Measurements from ENCODE around the gene PRDX2.
"Not testable (repeated sequence)": the region's sequence is repeated elsewhere in the genome, so short reads cannot be mapped to it uniquely, and the experiment has no call there.

Gene PRDX2

DNA sequence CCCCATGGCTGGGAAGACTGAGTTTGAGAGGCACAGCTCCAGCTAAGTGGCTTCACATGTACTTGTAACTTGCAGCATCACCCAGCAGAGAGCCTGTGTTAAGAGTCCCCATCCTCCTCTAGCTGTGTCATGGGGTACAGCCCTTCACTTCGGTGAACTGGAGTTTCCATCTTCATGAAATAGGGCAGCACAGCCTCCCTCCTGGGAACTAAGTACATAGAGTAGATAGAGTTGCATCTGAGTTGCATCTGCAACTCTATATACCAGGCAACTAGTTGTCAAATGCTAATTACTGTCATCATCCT lies 1.2 kb downstream of the PRDX2 start:
- Mint-ChIP-seq H3K27ac (peak overlapping the region; percentile 19), H3K4me1 (peaks cover 36% of the 10 kb centered on the region), H3K4me3 (peak overlapping the region; percentile 89), H3K9me3 (no peaks in the 10 kb centered on the region), H3K27me3 (no peaks in the 10 kb centered on the region), H3K36me3 (no peaks in the 10 kb centered on the region)

GRCh38 chr19:12799742-12800465 lies 1.7 kb downstream of the PRDX2 start:
- peak overlapping the region; percentile 35 for H3K27ac Mint-ChIP-seq
- no peaks in the 10 kb centered on the region for H3K27me3 Mint-ChIP-seq
- H3K4me1 Mint-ChIP-seq: peaks cover 37% of the 10 kb centered on the region
- H3K4me3 Mint-ChIP-seq: peak overlapping the region; percentile 89
- H3K9me3 Mint-ChIP-seq: no peaks in the 10 kb centered on the region
- no peaks in the 10 kb centered on the region for H3K36me3 Mint-ChIP-seq

DNA sequence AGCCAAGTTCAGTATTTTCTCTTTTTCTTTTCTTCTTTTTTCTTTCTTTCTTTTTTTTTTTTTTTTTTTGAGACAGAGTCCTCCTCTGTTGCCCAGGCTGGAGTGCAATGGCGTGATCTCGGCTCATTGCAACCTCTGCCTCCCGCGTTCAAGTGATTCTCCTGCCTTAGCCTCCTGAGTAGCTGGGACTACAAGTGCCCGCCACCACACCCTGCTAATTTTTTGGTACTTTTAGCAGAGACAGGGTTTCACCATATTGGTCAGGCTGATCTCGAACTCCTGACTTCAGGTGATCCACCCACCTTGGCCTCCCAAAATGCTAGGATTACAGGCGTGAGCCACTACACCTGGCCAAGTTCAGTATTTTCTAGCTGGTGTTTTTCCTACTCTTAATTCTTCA lies 4.0 kb downstream of the PRDX2 start:
- H3K36me3 Mint-ChIP-seq, H3K27me3 Mint-ChIP-seq, H3K9me3 Mint-ChIP-seq, H3K4me3 Mint-ChIP-seq, H3K27ac Mint-ChIP-seq: not testable (repeated sequence)
- peaks cover 45% of the 10 kb centered on the region for H3K4me1 Mint-ChIP-seq

GRCh38 chr19:12797141-12797587 lies 4.4 kb downstream of the PRDX2 start:
- Mint-ChIP-seq H3K9me3 (no peaks in the 10 kb centered on the region), H3K27me3 (no peaks in the 10 kb centered on the region), H3K27ac (no peak overlapping the region), H3K4me1 (peaks cover 41% of the 10 kb centered on the region), H3K36me3 (peaks cover 2% of the 10 kb centered on the region), H3K4me3 (no peak overlapping the region)

- Mint-ChIP-seq H3K36me3 (peaks cover 2% of the 10 kb centered on the region), H3K4me3 (peak overlapping the region; percentile 80)
These were observed 5.2 kb downstream of the PRDX2 start for GRCh38 chr19:12796146-12797071.

GRCh38 chr19:12794971-12795381 lies 6.6 kb downstream of the PRDX2 start:
- peaks cover 36% of the 10 kb centered on the region for H3K4me1 Mint-ChIP-seq
- no peak overlapping the region for H3K27ac Mint-ChIP-seq
- peak overlapping the region; percentile 83 for H3K4me3 Mint-ChIP-seq
- no peaks in the 10 kb centered on the region for H3K27me3 Mint-ChIP-seq
- no peaks in the 10 kb centered on the region for H3K9me3 Mint-ChIP-seq
- H3K36me3 Mint-ChIP-seq: peaks cover 2% of the 10 kb centered on the region

More at GRCh38 chr19:12796146-12797071, 5.2 kb downstream of the PRDX2 start:
- H3K9me3 Mint-ChIP-seq: no peaks in the 10 kb centered on the region
- H3K27me3 Mint-ChIP-seq: no peaks in the 10 kb centered on the region
- peaks cover 39% of the 10 kb centered on the region for H3K4me1 Mint-ChIP-seq
- H3K27ac Mint-ChIP-seq: peak overlapping the region; percentile 87

GRCh38 chr19:12794196-12794941 lies 7.2 kb downstream of the PRDX2 start:
- H3K36me3 Mint-ChIP-seq: peaks cover 2% of the 10 kb centered on the region
- no peaks in the 10 kb centered on the region for H3K9me3 Mint-ChIP-seq
- no peaks in the 10 kb centered on the region for H3K27me3 Mint-ChIP-seq
- peak overlapping the region; percentile 89 for H3K27ac Mint-ChIP-seq
- H3K4me1 Mint-ChIP-seq: peaks cover 31% of the 10 kb centered on the region
- H3K4me3 Mint-ChIP-seq: peak overlapping the region; percentile 83

GRCh38 chr19:12793290-12794195 lies 8.1 kb downstream of the PRDX2 start:
- Mint-ChIP-seq H3K4me3 (peak overlapping the region; percentile 95), H3K27me3 (no peaks in the 10 kb centered on the region), H3K27ac (peak overlapping the region; percentile 98), H3K9me3 (no peaks in the 10 kb centered on the region), H3K36me3 (peaks cover 2% of the 10 kb centered on the region), H3K4me1 (peaks cover 38% of the 10 kb centered on the region)

GRCh38 chr19:12792853-12793289 lies 8.7 kb downstream of the PRDX2 start:
- H3K27me3 Mint-ChIP-seq: no peaks in the 10 kb centered on the region
- peaks cover 2% of the 10 kb centered on the region for H3K36me3 Mint-ChIP-seq
- H3K4me1 Mint-ChIP-seq: peaks cover 38% of the 10 kb centered on the region
- peak overlapping the region; percentile 98 for H3K27ac Mint-ChIP-seq
- H3K9me3 Mint-ChIP-seq: no peaks in the 10 kb centered on the region
- peak overlapping the region; percentile 95 for H3K4me3 Mint-ChIP-seq

- Mint-ChIP-seq H3K9me3 (no peaks in the 10 kb centered on the region), H3K4me1 (peaks cover 38% of the 10 kb centered on the region), H3K4me3 (peak overlapping the region; percentile 95), H3K27ac (peak overlapping the region; percentile 87), H3K36me3 (peaks cover 2% of the 10 kb centered on the region), H3K27me3 (no peaks in the 10 kb centered on the region)
These were observed 9.3 kb downstream of the PRDX2 start for GRCh38 chr19:12792051-12792852.

GRCh38 chr19:12791345-12792050 lies 10.1 kb downstream of the PRDX2 start, which contains the start of gene JUNB:
Gene JUNB, plus strand, starts transcription at chr19:12791486. Its CDS starts 286 bp downstream, at chr19:12791772.
- peaks cover 2% of the 10 kb centered on the region for H3K36me3 Mint-ChIP-seq
- no peaks in the 10 kb centered on the region for H3K27me3 Mint-ChIP-seq
- H3K9me3 Mint-ChIP-seq: no peaks in the 10 kb centered on the region
- H3K4me1 Mint-ChIP-seq: peaks cover 37% of the 10 kb centered on the region
- peak within 1 kb of the TSS; percentile 95 for H3K4me3 Mint-ChIP-seq
- H3K27ac Mint-ChIP-seq: peak within 1 kb of the TSS; percentile 95

DNA sequence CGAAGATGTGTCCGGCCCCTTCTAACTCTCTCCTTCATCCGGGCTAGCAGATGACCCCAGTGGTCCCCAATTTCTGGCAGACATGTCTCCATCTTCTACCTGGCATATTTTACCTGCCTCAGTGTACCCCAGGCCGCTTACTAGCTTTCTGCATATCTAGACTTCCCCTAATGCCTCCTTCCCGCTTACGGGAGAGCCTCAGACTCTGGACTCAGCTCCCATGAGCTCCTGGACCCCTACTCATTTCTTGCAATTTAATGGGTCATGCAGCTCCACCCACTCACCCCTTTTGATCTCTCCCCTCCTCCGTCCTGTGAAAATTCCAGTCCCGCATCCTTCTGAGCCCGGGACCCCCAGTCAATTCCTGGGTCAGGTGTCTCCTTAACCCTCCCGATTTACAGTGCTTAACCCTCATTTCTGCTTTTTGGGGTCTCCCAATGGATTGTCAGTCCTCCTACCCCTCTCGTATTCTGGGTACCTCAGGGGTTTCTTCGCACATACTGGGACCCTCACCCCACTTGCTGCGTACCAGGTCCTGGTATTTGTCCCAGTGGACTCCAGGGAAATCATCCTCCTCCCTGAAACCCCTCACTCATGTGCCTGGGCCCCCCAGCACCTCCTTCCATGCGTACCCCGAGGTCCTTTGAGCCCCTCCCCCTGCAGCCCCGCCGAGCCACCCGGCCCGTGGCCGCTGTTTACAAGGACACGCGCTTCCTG lies 10.8 kb downstream of the PRDX2 start:
- H3K4me3 Mint-ChIP-seq: peak overlapping the region; percentile 95
- H3K36me3 Mint-ChIP-seq: peaks cover 2% of the 10 kb centered on the region
- peaks cover 30% of the 10 kb centered on the region for H3K4me1 Mint-ChIP-seq
- no peaks in the 10 kb centered on the region for H3K27me3 Mint-ChIP-seq
- H3K27ac Mint-ChIP-seq: peak overlapping the region; percentile 95
- H3K9me3 Mint-ChIP-seq: no peaks in the 10 kb centered on the region
